ENCODE data around the gene LSR.

LSR gene

DNA sequence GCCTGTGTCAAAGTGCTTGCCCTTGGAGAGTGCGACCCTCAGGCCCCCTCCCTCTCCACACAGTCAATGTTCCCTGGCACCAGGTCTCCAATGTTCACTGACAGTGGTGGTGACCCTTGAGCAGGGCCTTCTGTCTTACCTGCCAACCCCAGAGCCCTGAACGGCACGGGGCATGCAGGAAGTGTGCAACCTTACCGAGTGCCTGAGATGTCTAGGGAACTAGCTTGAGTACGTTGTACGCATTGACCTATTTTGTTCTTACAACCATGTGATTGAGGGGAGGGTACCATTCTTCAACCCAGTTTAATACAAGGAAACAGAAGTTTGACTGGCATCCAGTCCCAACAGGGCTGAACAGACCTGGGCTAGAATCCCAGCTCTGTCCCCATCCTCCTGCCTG, 56.4 kb downstream of the LSR start:
- Histone ChIP-seq H3K27me3 (no peaks in the 10 kb centered on the region), H3K4me3 (ENCODE audit: low read depth, low read length) (no peak overlapping the region), H3K4me1 (no peaks in the 10 kb centered on the region), H3K9me3 (no peaks in the 10 kb centered on the region), H3K36me3 (no peaks in the 10 kb centered on the region)
- TF ChIP-seq, protein P1, sequence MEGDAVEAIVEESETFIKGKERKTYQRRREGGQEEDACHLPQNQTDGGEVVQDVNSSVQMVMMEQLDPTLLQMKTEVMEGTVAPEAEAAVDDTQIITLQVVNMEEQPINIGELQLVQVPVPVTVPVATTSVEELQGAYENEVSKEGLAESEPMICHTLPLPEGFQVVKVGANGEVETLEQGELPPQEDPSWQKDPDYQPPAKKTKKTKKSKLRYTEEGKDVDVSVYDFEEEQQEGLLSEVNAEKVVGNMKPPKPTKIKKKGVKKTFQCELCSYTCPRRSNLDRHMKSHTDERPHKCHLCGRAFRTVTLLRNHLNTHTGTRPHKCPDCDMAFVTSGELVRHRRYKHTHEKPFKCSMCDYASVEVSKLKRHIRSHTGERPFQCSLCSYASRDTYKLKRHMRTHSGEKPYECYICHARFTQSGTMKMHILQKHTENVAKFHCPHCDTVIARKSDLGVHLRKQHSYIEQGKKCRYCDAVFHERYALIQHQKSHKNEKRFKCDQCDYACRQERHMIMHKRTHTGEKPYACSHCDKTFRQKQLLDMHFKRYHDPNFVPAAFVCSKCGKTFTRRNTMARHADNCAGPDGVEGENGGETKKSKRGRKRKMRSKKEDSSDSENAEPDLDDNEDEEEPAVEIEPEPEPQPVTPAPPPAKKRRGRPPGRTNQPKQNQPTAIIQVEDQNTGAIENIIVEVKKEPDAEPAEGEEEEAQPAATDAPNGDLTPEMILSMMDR (IDR thresholded peaks at IDR 0.05; ENCODE audit: low read depth, low read length), result no peak
- no peak for DNase-seq

DNA sequence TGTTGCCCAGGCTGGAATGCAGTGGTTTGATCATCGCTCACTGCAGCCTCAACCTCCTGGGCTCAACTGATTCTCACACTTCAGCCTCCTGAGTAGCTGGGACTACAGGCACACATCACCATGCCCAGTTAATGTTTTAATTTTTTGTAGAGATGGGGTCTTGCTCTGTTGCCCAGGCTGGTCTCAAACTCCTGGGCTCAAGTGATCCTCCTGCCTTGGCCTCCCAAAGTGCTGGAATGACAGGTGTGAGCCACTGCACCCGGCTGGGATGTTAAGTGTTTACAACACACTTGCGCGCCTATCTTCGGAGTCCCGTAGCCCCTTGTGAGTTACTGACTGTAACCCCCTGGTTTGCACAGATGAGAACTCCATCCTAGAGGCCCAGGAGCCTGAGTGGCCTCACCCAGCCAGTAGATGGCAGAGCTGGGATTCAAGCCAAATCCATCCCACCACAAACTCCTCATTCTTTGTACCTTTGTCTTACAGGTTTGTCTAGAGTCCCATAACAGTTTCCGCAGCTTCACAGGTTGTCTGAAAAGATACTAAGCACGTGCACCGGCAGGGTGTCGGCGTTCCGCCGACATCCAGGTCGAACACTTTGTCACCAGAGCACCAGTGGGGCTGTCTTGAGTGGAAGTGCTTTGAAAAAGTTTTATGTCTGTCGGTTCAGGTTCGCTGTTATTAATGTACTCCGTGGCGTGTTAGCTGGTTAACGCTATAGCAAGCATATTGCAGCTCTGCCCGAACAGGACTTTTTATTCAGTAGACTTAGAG, 57.9 kb downstream of the LSR start:
- Histone ChIP-seq H3K27me3 (no peaks in the 10 kb centered on the region), H3K4me3 (ENCODE audit: low read depth, low read length) (no peak overlapping the region), H3K9me3 (no peaks in the 10 kb centered on the region), H3K4me1 (no peaks in the 10 kb centered on the region), H3K36me3 (no peaks in the 10 kb centered on the region)
- DNase-seq, result no peak
- TF ChIP-seq, protein P1 (IDR thresholded peaks at IDR 0.05; ENCODE audit: low read depth, low read length), result peak; percentile 56

DNA sequence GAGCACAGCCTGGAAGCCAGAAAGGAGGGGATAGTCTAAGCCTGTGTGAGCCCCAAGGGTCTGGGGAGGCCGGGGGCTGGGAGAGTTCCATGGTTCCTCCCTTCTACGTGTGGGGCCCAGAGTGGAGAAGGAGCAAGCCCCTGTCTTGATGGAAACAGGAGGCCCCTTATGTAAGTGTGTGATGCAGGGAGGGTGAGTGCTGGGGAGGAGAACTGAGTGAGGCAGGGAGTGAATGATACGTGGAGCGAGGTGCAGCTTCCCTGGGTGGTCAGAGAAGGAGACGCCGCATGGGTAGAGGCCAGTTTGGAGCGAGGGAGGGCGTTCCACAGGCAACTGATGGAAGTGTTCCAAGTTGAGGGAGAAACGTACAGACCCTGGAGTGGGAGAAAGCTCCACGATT, 59.1 kb downstream of the LSR start:
- Histone ChIP-seq H3K4me3 (ENCODE audit: low read depth, low read length) (no peak overlapping the region), H3K36me3 (no peaks in the 10 kb centered on the region), H3K4me1 (no peaks in the 10 kb centered on the region), H3K27me3 (no peaks in the 10 kb centered on the region), H3K9me3 (no peaks in the 10 kb centered on the region)
- TF ChIP-seq, protein P1 (IDR thresholded peaks at IDR 0.05; ENCODE audit: low read depth, low read length), result no peak
- DNase-seq, result no peak

DNA sequence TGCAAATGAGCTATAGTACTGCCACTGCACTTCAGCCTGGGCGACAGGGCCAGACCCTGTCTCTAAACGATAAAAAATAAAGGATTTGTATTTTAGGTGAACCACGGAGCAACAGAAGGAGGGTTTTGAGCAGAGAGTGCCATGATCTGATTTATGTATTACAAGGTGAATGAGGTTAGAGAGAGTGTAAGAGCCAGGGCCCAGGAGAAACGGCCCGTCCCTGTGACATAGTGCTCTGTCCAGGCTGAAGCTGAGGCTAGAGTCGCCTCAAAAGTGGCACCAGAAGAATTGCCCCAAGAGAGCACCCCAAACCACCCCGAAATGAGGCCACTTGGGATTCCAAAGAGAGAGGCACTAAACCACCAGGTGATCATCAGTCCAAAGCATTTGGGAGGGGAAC, 60.1 kb downstream of the LSR start:
- Histone ChIP-seq H3K9me3 (no peaks in the 10 kb centered on the region), H3K27me3 (no peaks in the 10 kb centered on the region), H3K4me3 (ENCODE audit: low read depth, low read length) (no peak overlapping the region), H3K4me1 (no peaks in the 10 kb centered on the region), H3K36me3 (no peaks in the 10 kb centered on the region)
- DNase-seq, result no peak
- TF ChIP-seq, protein P1 (IDR thresholded peaks at IDR 0.05; ENCODE audit: low read depth, low read length), result no peak

DNA sequence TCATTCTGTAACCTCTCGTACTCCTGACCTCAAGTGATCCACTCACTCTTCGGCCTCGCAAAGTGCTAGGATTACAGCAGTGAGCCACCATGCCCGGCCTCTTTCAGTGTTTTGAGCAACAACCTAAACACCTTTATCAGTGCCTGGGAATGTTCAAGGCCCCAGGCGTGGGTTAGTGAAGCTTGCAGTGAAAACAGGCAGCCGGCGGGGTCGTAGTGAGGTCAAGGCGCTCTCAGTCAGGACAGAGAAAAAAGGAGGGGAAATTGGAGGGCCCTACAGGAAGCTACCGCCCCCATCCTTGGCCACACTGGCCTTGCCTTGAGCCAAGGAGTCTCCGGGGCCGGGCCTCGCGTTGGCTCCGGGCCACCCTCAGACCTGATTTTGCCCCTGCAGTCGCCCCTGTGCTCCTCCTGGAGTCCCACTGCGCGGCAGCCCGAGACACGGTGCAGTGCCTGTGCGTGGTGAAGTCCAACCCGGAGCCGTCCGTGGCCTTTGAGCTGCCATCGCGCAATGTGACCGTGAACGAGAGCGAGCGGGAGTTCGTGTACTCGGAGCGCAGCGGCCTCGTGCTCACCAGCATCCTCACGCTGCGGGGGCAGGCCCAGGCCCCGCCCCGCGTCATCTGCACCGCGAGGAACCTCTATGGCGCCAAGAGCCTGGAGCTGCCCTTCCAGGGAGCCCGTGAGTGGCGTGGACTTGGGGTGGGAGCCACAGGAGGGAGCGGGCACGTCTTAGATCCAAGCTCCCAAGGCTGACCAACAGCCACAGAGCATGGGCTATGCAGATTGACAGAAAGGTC, 60.9 kb downstream of the LSR start:
- TF ChIP-seq, protein P1 (IDR thresholded peaks at IDR 0.05; ENCODE audit: low read depth, low read length), result no peak
- Histone ChIP-seq H3K4me1 (no peaks in the 10 kb centered on the region), H3K9me3 (no peaks in the 10 kb centered on the region), H3K4me3 (ENCODE audit: low read depth, low read length) (no peak overlapping the region), H3K36me3 (no peaks in the 10 kb centered on the region), H3K27me3 (no peaks in the 10 kb centered on the region)
- no peak for DNase-seq

DNA sequence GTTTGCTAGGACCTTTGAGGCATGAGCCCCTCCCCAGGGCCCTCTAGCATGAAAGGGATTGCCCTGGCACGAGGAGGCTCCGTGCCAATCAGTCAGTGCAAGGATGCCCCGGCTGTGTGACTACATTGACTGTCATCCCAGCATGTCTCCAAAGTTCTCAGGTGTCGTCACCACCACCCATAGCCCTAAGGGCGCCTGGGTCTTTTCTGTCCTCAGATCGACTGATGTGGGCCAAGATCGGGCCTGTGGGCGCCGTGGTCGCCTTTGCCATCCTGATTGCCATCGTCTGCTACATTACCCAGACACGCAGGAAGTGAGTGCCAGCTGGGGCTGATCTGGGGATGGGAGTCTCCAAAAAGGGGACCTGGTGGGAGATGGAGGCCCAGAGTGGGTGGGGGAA, 61.5 kb downstream of the LSR start:
- Histone ChIP-seq H3K36me3 (no peaks in the 10 kb centered on the region), H3K9me3 (no peaks in the 10 kb centered on the region), H3K4me1 (no peaks in the 10 kb centered on the region), H3K4me3 (ENCODE audit: low read depth, low read length) (no peak overlapping the region), H3K27me3 (no peaks in the 10 kb centered on the region)
- no peak for DNase-seq
- TF ChIP-seq, protein P1 (IDR thresholded peaks at IDR 0.05; ENCODE audit: low read depth, low read length), result no peak

Data from BE2C (cell line).